NCI-H146 treated with DMSO at 0.1 percent for 48 hours (cell line): ENCODE measurements around the gene FBF1.
"Not testable (repeated sequence)": the region's sequence is repeated elsewhere in the genome, so short reads cannot be mapped to it uniquely, and the experiment has no call there.

Experiments
- DNase-seq: peaks from one replicate; lab custom pipeline; 2025; ENCODE audit not compliant: unreplicated experiment; lab: John Stamatoyannopoulos, UW

Gene FBF1

DNA sequence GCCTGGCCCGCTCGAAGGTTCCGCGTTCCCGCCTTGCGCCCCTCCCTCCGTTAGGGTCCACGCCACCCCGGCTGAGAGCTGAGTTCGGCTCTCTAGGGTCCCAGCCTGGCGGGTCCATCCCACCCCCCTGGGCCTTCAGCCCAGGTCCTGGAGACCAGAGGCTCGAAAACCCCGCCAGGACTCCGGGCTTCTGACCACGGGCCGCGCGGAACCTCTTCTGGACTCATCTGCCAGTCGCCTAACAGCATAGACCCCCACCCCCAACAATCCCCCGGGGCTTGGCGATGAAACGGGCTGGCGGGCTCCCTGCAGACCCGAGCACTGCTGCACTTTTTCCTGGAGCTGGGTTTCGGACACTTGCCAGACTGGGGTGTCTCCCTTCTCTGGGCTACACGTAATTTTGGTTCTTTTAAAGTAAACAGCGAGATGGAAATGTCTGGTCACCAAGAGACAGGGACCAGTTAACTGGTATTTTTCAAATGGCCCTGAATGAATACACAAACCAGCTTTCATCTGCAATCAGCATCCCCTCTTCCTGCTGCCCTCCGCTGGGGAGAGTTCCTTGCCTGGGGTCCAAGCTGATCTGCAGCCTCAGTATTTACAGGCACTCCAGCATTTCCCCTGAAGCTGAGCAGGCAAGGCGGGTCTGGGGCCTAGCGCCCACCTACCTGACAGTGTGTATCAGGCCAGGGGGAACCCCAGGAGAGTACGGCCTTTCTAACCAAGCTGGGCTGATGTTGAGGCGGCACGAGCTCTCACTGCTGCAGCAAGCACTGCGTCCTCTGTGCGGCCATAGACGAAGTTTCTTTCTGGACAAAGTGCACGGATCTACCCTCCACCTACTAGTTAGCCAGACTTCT is 43.5 kb downstream of the FBF1 start:
- no peak for DNase-seq

DNA sequence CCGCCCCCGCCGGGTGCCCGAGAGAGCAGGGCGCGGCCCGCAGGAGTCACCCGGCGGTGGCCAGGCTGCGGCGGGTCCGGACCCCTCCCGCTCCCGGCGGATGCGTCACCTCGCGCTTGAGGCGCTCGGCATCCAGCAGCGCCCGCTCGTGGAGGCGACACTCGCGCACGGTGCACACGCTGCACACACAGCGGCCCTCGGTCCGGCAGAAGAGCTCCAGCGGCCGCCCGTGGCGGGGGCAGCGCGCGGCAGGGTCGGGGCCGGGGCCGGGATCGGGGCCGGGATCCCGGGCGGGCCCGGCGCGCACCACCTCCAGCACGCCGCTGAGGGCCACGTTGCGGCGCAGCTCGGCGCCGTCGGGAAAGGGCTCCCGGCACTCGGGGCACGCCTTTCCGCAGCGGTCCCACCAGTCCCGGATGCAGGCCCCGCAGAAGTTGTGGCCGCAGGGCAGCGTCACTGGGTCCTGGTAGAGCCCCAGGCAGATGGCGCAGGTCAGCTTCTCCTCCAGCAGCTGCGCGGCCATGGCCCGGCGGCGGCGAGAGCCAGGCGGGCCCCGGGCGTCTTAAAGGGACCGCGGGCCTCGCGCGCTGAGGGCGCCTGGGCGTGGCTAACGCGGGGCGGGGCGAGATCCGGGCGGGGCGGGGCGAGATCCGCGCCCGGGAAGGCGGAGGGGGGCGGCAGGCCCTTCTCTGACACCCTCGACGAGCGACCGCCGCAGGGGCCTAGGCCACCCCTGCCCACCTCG is 44.3 kb downstream of the FBF1 start, which contains the start of gene TRIM65:
TSS of gene TRIM65 (minus strand) at position 537 of the 745 bp plus-strand sequence. CDS start at position 523, 14 bp downstream.
- peak; percentile 46 for DNase-seq

DNA sequence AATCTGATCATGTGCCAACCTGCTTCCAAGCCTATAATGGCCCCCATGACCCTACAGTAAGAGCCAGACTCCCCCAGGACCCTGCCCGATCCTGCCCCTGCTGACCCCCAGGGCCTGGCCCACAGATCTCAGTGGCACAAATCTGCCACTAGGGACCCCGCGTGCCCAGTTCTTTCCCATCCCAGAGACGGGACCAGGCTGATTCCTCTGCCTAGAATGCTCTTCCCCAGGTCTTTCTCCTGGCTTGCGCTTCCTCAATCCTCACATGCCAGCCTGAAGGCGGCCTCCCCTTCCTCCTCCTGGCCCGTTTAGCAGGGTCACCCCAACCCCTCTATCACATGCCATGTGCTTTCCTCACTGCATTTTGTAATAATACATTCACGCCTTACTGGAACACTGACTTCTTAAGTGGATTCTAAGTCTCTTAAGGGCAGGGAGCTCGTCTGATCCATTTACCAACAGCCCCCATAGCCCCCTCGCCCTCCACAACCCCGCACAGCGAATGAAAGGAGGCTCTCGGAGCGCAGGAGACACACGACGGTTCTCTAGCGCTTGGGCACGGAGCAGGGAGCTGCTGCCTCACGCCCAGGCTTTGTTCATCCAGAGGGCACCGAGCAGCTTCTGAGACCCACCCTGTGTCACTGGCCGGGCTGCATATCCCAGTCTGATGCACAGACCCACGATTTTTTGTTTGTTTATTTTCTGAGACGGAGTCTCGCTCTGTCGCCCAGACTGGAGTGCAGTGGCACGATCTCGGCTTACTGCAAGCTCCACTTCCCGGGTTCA is 45.3 kb downstream of the FBF1 start:
- DNase-seq = no peak

DNA sequence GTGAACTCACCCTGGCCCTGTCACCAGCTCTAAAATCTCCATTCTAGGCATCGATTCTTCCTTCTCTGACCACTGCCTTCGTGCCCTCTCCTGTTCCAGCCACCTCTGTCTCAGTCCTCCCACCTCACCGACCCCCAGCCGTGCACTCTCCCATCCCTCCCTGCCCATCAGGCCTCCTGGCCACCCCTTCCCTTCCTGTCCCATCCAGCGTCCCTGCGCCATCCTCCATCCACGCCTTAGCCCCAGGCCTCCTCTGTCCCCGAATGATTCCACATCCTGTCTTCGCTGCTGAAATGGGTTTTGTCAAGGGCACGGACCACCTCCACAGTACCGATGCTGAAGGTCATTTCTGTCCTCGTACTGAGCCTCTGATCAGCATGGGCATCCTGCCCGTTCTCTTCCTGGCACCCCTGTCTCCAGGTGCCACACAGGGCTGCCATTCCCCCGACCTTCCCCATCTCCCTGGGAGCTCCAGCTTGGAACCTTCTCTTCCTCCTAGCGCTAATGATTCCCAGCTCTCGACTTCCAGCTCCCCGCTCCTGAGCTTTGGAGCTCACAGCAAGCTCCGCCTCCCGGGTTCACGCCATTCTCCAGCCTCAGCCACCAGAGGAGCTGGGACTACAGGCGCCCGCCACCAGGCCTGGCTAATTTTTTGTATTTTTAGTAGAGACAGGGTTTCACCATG is 46.7 kb downstream of the FBF1 start:
- no peak for DNase-seq

DNA sequence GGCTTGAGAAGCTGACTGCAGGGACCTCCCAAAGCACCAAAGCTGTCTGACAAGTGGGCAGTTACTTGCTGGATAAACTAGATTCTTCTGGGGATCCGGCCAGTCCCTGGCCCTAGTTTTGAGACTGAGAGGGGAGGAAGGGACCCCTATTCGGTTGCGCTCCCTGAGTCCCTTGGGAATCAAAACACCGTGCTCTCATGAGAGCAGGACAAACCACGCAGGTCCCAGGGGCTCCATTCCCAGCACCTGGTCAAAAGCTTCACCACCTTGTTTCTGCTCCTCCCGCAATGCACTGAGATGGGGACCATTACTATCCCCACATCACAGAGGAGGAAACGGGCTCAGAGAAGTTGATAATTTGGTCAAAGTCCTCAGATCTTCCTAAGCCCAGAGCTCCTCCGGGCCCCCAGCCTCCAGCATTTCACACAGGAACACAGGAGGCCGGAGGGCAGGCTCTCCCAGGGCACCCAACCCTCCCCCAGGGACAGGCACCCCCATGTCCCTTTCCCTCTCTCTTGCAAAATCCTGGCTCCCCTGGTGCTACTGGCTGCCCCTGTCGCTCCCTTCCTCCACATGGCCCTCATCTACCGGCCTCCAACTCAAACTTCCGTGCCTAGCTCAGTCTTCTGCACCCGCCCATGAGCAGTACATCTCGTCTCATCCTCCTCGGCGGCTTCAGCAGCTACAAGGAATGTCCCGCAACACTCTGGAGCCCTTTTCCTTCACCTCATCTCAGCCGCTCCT is 47.4 kb downstream of the FBF1 start:
- no peak for DNase-seq

DNA sequence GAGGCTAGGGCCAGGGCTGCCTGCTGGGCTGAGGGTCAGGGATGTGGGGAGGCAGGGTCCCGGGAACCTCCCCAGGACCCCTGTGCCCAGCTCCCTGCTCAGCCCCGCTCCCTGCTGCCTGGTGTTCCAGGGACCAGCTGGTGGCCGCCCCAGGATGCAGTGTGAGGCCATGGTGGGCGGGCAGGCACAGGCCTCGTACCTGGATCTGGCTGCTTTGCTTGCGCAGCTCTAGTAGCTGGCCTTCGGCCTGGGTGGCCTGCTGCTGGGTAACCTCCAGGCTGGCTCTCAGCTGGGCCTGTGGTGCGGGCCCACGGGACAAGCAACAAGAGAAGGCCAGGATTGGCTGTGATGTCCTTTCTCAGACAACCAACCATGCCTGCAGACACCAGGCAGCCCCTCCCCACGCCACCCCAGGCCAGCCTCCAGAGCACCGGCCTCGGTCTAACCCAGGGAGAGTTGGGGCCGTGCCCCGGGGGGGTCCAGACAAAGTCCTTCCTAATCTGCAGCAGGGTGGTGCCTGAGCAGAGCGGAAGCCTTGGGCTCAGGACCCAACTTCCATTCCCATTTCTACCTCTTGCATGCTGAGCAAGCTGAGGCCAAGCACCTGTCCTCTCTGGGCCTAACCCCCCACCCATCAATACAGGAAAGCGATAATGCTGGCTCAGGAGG is 48.2 kb downstream of the FBF1 start:
- DNase-seq = no peak

DNA sequence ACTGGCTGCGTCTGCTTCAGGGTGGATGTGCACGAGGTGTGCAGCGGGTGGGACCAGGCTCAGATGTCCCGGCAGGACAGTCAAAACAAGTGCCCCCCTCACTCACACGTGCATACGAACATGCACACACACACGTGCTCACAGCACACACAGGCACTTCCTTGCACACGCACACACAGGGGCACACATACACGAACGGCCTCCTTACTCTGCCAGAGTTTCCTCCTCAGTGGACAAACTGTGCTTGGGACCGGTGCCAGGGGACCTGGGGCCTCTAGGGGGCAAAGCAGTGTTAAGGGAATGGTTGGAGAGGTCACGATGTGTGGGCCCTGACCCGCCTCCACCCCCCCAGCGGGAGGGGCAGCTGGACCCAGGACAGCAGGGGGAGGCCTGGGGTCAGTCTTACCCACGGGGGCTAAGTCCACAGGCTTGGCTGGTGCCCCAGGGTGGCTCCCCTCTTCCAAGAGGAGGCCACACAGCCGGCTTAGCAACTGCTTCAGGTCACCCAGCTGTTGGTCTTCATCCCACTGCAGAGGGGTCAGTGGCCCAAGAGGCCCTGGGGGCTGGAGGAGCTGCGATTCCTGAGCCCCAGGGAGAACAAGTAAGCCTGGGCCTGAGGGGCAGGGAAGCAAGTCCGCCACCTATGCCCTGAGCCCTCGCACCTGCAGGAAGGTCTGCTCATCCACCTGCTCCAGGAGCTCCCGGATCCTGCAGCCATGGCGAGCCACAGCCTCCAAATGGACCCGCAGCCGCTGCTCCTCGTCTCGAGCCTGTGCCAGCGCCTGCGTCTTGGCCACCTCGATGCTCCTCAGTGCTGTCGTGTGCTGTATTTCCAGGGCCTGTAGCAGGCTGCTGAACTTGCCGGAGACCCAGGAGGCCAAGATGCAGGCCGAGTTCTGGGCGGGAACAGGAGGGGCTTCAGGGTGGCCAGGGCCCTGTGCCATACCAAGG is 49.0 kb downstream of the FBF1 start:
- no peak for DNase-seq

DNA sequence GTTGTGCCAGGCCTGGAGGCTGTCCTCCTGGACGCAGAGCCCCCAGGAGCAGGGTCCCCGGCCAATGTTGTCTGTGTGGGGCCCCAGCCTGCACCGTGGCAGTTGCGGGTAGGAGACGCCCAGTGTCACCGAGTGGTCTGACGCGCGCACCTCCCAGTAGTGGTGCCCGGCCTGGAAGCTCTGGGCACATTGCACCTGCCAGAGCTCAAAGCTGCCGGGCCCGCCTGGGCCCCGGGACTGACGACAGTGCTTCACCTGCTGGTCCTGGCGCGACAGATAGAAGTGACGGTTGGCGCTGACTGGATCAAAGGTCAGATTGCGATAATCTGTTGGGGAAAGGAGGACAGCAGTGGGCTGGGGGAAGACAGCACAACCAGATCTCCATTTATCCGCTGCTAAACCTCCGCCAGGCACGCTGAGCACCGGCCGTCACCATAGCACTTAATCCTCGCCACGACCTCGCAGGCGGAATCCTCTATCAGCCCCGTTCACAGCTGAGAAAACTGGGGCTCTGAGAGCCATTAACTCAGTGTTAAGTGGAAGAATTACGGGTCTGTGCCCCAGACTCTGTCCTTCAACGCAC is 49.7 kb downstream of the FBF1 start:
- DNase-seq = no peak

DNA sequence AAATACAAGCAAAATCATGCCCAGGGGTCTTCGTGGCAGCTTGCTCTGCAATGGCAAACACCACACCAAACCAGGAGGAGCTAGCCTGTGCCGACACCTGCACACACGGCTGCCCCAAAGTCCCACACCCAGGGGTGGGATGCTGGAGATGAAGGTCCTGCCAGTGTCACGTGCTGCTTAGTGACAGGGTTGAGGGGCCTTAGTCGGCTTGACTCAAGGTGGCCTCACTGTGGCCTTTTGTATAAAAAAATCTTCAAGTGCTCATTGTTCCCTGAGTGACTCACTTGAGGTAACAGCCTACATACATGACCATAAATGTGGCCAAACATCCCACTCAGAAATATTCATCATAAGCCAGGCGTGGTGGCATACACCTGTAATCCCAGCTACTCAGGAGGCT is 51.4 kb downstream of the FBF1 start:
- DNase-seq = no peak

DNA sequence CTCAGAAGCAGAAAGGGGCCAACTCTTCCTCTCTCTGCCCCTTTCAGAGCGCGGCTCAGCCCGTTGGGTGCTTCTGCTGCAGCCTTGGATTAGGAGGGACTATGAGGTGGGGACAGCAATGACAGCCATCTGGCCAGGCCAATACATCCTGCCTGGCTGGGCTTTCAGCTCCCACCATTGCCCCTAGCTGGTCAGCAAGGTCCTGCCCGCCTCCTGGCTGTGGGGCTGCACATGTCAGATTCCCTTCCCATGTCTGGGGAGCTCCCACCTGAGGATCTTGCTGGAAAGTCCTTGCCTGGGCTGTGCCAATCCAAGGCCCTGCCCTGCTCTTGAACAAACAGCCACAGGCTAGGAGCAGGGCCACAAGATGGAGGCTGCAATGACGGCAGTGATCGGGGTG is 52.4 kb downstream of the FBF1 start:
- DNase-seq = no peak

DNA sequence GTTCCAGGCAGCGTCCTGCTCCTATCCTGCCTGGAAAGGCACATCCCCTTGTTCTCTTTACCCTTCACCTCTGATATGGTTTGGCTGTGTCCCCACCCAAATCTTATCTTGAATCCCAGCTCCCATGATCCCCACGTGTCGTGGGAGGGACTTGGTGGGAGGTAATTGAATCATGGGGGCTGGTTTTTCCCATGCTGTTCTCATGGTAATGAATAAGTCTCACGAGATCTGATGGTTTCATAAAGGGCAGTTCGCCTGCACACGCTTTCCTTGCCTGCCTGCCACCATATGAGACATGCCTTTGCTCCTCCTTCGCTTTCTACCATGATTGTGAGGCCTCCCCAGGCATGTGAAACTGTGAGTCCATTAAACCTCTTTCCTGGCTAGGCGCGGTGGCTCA is 55.0 kb downstream of the FBF1 start:
- not testable (repeated sequence) for DNase-seq

DNA sequence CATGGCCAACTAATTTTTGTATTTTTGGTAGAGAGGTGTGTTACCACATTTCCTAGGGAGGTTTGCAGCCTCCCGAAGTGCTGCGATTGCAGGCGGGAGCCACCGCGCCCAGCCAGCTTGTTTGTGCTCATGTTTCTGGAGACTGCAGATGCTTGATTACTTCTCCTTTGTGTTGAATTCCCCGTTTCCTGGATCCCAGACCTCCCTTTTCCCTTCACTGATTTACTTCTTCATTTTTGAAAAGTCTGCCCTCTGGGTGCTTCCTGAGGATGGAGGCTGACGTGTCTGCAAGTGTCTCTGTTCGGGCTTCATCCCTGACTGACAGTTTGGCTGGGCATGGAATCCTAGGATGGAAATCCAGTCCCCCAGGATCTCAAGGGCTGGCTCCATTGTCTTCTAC is 55.4 kb downstream of the FBF1 start:
- DNase-seq = no peak

DNA sequence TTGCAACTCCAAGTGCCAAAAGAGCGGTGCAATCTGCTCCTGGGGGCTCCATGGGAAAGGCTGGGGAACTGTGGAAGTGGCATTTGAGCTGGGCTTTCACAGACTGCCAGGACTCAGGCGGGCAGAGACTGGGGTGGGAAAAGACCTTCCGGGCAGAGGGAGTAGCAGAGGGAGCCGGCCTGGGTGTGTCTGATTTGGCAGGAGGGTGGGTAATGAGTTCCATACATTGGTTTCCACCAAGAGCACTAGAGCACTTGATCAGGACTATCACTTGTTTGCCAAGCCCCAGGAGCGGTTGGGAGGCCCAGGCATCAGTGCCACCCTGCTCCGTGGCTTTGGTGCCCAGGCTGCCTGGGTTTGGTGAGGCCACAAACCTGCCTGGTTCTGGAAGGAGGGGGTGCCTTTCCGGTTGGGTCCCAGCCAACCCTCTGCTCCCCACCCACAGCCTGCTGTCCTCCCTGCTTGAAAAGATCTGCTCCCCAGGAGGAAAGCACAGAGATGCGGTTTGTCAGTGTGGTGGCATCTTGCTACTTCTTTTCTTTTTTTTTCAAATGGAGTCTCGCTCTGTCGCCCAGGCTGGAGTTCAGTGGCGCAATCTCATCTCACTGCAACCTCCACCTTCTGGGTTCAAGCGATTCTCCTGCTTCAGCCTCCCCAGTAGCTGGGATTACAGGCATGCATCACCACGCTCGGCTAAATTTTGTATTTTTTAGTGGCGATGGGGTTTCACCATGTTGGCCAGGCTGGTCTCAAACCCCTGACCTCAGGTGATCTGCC is 59.0 kb downstream of the FBF1 start:
- no peak for DNase-seq

DNA sequence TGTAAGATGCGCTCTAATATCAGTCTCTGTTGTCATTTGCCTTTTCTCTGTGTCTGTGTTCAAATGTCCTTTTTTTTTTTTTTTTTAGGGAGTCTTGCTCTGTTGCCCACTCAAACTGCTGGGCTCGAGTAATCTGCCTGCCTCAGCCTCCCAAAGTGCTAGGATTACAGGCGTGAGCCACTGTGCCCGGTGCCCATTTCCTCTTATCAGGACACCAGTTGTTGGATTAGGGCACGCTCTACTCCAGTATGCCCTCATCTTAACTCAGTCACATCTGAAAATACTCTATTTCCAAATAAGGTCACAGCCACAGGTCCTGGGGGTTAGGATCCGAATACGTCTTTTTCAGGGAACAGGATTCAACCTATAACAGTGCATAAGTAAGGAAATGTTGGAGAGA is 60.6 kb downstream of the FBF1 start:
- no peak for DNase-seq

DNA sequence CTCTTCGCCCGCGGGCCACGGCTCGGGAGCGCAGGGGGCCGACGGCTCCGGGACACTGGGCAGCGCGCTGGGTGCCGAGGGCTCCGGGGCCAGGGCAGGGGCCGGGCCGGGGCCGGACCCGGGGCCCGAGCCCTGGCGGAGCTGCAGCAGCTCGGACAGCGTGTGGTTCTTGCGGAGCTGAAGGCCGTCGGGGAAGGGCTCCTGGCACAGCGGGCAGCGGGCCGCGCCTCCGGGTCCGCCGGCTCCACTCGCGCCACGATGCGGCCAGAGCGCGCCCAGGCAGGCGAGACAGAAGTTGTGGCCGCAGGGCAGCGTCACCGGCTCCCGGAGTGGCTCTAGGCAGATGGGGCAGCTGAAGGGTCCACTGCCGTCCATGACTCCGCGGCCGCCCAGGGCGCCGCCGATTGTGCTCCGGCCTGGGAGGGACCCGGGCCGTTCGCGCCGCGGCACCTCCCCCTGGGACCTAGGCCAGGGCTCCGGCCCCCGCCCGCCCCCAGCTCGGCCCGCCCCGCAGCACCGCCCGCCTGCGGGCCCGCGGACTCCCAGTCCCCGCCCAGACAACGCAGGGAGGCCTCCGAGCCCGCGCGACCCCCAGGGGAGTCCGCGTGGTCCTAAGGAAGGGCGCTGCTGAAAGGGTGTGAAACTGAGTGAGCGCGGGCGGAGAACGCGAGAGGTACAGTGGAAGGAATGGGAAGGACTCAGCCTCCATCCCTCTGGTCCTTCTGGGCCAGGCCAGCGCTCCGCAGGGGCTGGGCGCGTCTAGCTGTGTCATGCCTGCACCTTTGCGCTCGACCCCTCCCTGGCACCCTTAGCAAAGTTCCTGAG is 62.5 kb downstream of the FBF1 start, which contains the start of gene TRIM47:
TSS of gene TRIM47 (minus strand) at position 408 of the 825 bp plus-strand sequence. CDS start at position 375, 33 bp downstream.
- peak; percentile 4 for DNase-seq

DNA sequence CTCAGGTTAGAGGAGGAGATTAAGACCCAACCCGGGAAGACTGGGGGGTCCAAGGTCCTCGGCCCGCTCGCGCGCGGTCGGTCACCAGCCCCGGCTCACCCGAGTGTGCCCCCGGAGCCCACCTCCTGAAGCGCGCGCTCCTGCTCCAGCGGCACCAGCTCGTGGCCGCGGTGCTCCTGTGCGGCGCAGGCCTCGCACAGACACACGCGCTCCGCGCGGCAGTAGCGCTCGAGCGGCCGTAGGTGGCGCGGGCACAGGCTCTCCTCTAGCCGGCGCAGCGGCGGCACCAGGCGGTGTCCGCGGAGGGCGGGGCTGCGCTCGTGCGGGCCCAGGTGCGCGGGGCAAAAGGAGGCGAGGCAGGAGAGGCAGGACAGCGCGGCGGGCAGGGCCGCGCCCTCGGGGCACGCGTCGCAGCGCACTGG is 63.1 kb downstream of the FBF1 start:
- DNase-seq = peak; percentile 37
